SW 1271 (cell line): Measurements from ENCODE around the gene SMYD1.
A peak's percentile ranks its signal among the peaks of the same experiment; 100 is the strongest.

Experiments used
- DNase-seq, 2 experiments: peaks; one replicate each; lab custom pipeline; 2025; lab: John Stamatoyannopoulos, UW

Gene SMYD1

GRCh38 chr2:88144914-88145497, 77.4 kb downstream of the SMYD1 start:
- no peak for DNase-seq

- no peak for DNase-seq
These were observed 79.0 kb downstream of the SMYD1 start for GRCh38 chr2:88146590-88146989.

GRCh38 chr2:88147145-88147544, 79.5 kb downstream of the SMYD1 start:
- DNase-seq, result no peak

- no peak for DNase-seq
These were observed 81.4 kb downstream of the SMYD1 start for GRCh38 chr2:88148929-88149438.

- DNase-seq, result no peak
These were observed 91.9 kb downstream of the SMYD1 start for GRCh38 chr2:88159481-88159880.

- peak; percentile 4 to 50 for DNase-seq
These were observed 92.4 kb downstream of the SMYD1 start for GRCh38 chr2:88159955-88160415.

GRCh38 chr2:88160517-88160916, 92.9 kb downstream of the SMYD1 start:
- DNase-seq, result no peak

GRCh38 chr2:88161446-88162244, 94.0 kb downstream of the SMYD1 start:
- no peak for DNase-seq
